NT2/D1 (cell line): ENCODE measurements around the gene FYCO1.

Experiments used
- DNase-seq: peaks from one replicate; pipeline ENCODE4 v3.0.0-alpha.2; 2011; ENCODE audit warnings: low read depth, low spot score
- H3K27me3 ChIP-seq: 2 replicates; pipeline ENCODE4 v1.6.0; 2011; ENCODE audit warnings: mild to moderate bottlenecking; ENCODE audit not compliant: insufficient read length, insufficient read depth
- H3K36me3 ChIP-seq: 2 replicates; pipeline ENCODE4 v1.6.1; 2011; ENCODE audit warnings: mild to moderate bottlenecking, low read length, mixed read lengths; ENCODE audit not compliant: insufficient read depth, insufficient read length
- H3K4me1 ChIP-seq: 2 replicates; pipeline ENCODE4 v1.5.1; 2011; ENCODE audit not compliant: insufficient read depth, insufficient read length
- H3K4me3 ChIP-seq: 2 replicates; pipeline ENCODE4 v1.5.1; 2011; ENCODE audit warnings: low read depth; ENCODE audit not compliant: insufficient read length
- H3K9ac ChIP-seq: 2 replicates; pipeline ENCODE4 v1.6.0; 2011; ENCODE audit warnings: low read depth; ENCODE audit not compliant: insufficient read length
- H3K9me3 ChIP-seq: 2 replicates; pipeline ENCODE4 v1.5.1; 2011; ENCODE audit warnings: mild to moderate bottlenecking, low read length; ENCODE audit not compliant: insufficient read depth
- SUZ12 ChIP-seq: IDR thresholded peaks from 2 replicates; pipeline ENCODE4 v1.6.1; 2011; ENCODE audit not compliant: insufficient read length, insufficient read depth; ENCODE audit errors: extremely low read depth
- YY1 ChIP-seq: IDR thresholded peaks from 2 replicates; pipeline ENCODE4 v1.6.1; 2011; ENCODE audit not compliant: insufficient read length, insufficient read depth
- ZNF274 ChIP-seq: IDR thresholded peaks from 2 replicates; pipeline ENCODE4 v1.6.1; 2011; ENCODE audit warnings: mild to moderate bottlenecking, low read depth, low read length

FYCO1 gene

GRCh38 chr3:45966371-45966791 is 29.2 kb downstream of the FYCO1 start:
- no peak for TF ChIP-seq YY1
- no peak for TF ChIP-seq ZNF274
- no peak for TF ChIP-seq SUZ12
- H3K4me1 ChIP-seq: peaks cover 9% of the 10 kb centered on the region
- H3K27me3 ChIP-seq: no peaks in the 10 kb centered on the region
- peaks cover 74% of the 10 kb centered on the region for H3K36me3 ChIP-seq
- no peak overlapping the region for H3K9ac ChIP-seq
- DNase-seq: no peak
- H3K9me3 ChIP-seq: no peaks in the 10 kb centered on the region
- no peak overlapping the region for H3K4me3 ChIP-seq

GRCh38 chr3:45965653-45966052 is 30.0 kb downstream of the FYCO1 start:
- Histone ChIP-seq H3K9ac (no peak overlapping the region), H3K36me3 (peaks cover 80% of the 10 kb centered on the region), H3K27me3 (no peaks in the 10 kb centered on the region), H3K4me3 (no peak overlapping the region), H3K9me3 (no peaks in the 10 kb centered on the region), H3K4me1 (peaks cover 9% of the 10 kb centered on the region)
- TF ChIP-seq ZNF274 (no peak), YY1 (no peak), SUZ12 (no peak)
- no peak for DNase-seq

- H3K27me3 ChIP-seq: no peaks in the 10 kb centered on the region
- DNase-seq: no peak
- no peak overlapping the region for H3K9ac ChIP-seq
- H3K4me1 ChIP-seq: peaks cover 9% of the 10 kb centered on the region
- peaks cover 82% of the 10 kb centered on the region for H3K36me3 ChIP-seq
- TF ChIP-seq ZNF274 (no peak), SUZ12 (no peak), YY1 (no peak)
- no peaks in the 10 kb centered on the region for H3K9me3 ChIP-seq
- no peak overlapping the region for H3K4me3 ChIP-seq
Measured at GRCh38 chr3:45965253-45965652, 30.4 kb downstream of the FYCO1 start.

- Histone ChIP-seq H3K4me1 (peaks cover 9% of the 10 kb centered on the region), H3K4me3 (no peak overlapping the region), H3K27me3 (no peaks in the 10 kb centered on the region), H3K36me3 (peaks cover 87% of the 10 kb centered on the region), H3K9ac (no peak overlapping the region), H3K9me3 (no peaks in the 10 kb centered on the region)
- TF ChIP-seq ZNF274 (no peak), YY1 (no peak), SUZ12 (no peak)
- DNase-seq: no peak
Measured at GRCh38 chr3:45964139-45964538, 31.5 kb downstream of the FYCO1 start.

- no peaks in the 10 kb centered on the region for H3K9me3 ChIP-seq
- peaks cover 90% of the 10 kb centered on the region for H3K36me3 ChIP-seq
- peaks cover 4% of the 10 kb centered on the region for H3K4me1 ChIP-seq
- no peak for DNase-seq
- H3K9ac ChIP-seq: no peak overlapping the region
- no peak overlapping the region for H3K4me3 ChIP-seq
- H3K27me3 ChIP-seq: no peaks in the 10 kb centered on the region
- TF ChIP-seq YY1 (no peak), ZNF274 (no peak), SUZ12 (no peak)
Measured at GRCh38 chr3:45962033-45962432, 33.6 kb downstream of the FYCO1 start.

- Histone ChIP-seq H3K27me3 (no peaks in the 10 kb centered on the region), H3K36me3 (peaks cover 78% of the 10 kb centered on the region), H3K4me1 (no peaks in the 10 kb centered on the region), H3K9me3 (no peaks in the 10 kb centered on the region), H3K9ac (no peak overlapping the region), H3K4me3 (no peak overlapping the region)
- TF ChIP-seq YY1: no peak
- TF ChIP-seq SUZ12: no peak
- TF ChIP-seq ZNF274: no peak
- DNase-seq: no peak
Measured at GRCh38 chr3:45960289-45960688, 35.3 kb downstream of the FYCO1 start.

GRCh38 chr3:45959201-45959600 is 36.4 kb downstream of the FYCO1 start:
- peaks cover 78% of the 10 kb centered on the region for H3K36me3 ChIP-seq
- no peak overlapping the region for H3K9ac ChIP-seq
- H3K27me3 ChIP-seq: no peaks in the 10 kb centered on the region
- TF ChIP-seq SUZ12 (no peak), YY1 (no peak), ZNF274 (no peak)
- no peaks in the 10 kb centered on the region for H3K9me3 ChIP-seq
- no peak for DNase-seq
- H3K4me3 ChIP-seq: no peak overlapping the region
- no peaks in the 10 kb centered on the region for H3K4me1 ChIP-seq
